Fibroblast of skin of abdomen (primary cell): ENCODE measurements around the gene KPNB1.
"Not testable (repeated sequence)": the region's sequence is repeated elsewhere in the genome, so short reads cannot be mapped to it uniquely, and the experiment has no call there.

ENCODE experiments used
- DNase-seq: peaks from one replicate; pipeline ENCODE4 v3.0.0-alpha.2; 2013

KPNB1 gene

GRCh38 chr17:47676510-47677165, 26.9 kb downstream of the KPNB1 start:
- DNase-seq: no peak

GRCh38 chr17:47678196-47678595, 28.5 kb downstream of the KPNB1 start:
- DNase-seq: no peak

GRCh38 chr17:47682138-47682537, 32.4 kb downstream of the KPNB1 start:
- no peak for DNase-seq

- DNase-seq: not testable (repeated sequence)
Observed at GRCh38 chr17:47682727-47683126, 33.0 kb downstream of the KPNB1 start.

GRCh38 chr17:47684025-47684424, 34.3 kb downstream of the KPNB1 start:
- DNase-seq: no peak

GRCh38 chr17:47684535-47685193, 34.9 kb downstream of the KPNB1 start:
- DNase-seq: no peak

- DNase-seq: peak; percentile 20
Observed at GRCh38 chr17:47685556-47686275, 36.0 kb downstream of the KPNB1 start.

- peak; percentile 43 for DNase-seq
Observed at GRCh38 chr17:47686276-47686635, 36.5 kb downstream of the KPNB1 start.

- no peak for DNase-seq
Observed at GRCh38 chr17:47686664-47687327, 37.1 kb downstream of the KPNB1 start.

- DNase-seq: no peak
Observed at GRCh38 chr17:47687328-47687690, 37.6 kb downstream of the KPNB1 start.

- DNase-seq: peak; percentile 27
Observed at GRCh38 chr17:47687748-47688147, 38.0 kb downstream of the KPNB1 start.

GRCh38 chr17:47690121-47690520, 40.4 kb downstream of the KPNB1 start:
- DNase-seq: no peak

GRCh38 chr17:47692137-47692894, 42.6 kb downstream of the KPNB1 start:
- no peak for DNase-seq

GRCh38 chr17:47692895-47693730, 43.4 kb downstream of the KPNB1 start:
- no peak for DNase-seq

GRCh38 chr17:47693731-47694580, 44.2 kb downstream of the KPNB1 start, which contains the start of gene TBKBP1:
Gene TBKBP1, plus strand, starts transcription at chr17:47694161. Its CDS starts 1,952 bp downstream, at chr17:47696113.
- peak; percentile 74 for DNase-seq

- DNase-seq: peak; percentile 49
Observed at GRCh38 chr17:47694581-47695428, 45.1 kb downstream of the KPNB1 start.

GRCh38 chr17:47695429-47696376, 46.0 kb downstream of the KPNB1 start:
- peak; percentile 40 for DNase-seq
